HG03103 (cell line): ENCODE results near the gene CENPA.
A peak's percentile ranks its signal among the peaks of the same experiment; 100 is the strongest.
"Not testable (repeated sequence)": the region's sequence is repeated elsewhere in the genome, so short reads cannot be mapped to it uniquely, and the experiment has no call there.

Experiments used
- ATAC-seq: cut with Tn5 transposase; IDR thresholded peaks from one replicate; pipeline ENCODE4 v1.9.1; 2021; ENCODE audit warnings: low read depth; ENCODE audit not compliant: unreplicated experiment

The CENPA gene

GRCh38 chr2:26759845-26760244 is 26.0 kb upstream of the CENPA start:
- ATAC-seq: no peak

GRCh38 chr2:26760991-26761390 is 24.9 kb upstream of the CENPA start:
- ATAC-seq: not testable (repeated sequence)

- ATAC-seq: no peak
Observed at GRCh38 chr2:26763019-26763418, 22.8 kb upstream of the CENPA start.

- peak; percentile 80 for ATAC-seq
Observed at GRCh38 chr2:26764078-26764887, 21.6 kb upstream of the CENPA start, which contains the start of gene SLC35F6. SLC35F6 (plus strand) TSS chr2:26764284; CDS start chr2:26764350, 66 bp downstream.

GRCh38 chr2:26764906-26765305 is 20.9 kb upstream of the CENPA start:
- no peak for ATAC-seq

GRCh38 chr2:26765475-26766200 is 20.2 kb upstream of the CENPA start:
- ATAC-seq: no peak

- no peak for ATAC-seq
Observed at GRCh38 chr2:26767129-26767528, 18.7 kb upstream of the CENPA start.

- no peak for ATAC-seq
Observed at GRCh38 chr2:26767894-26768487, 17.9 kb upstream of the CENPA start.

GRCh38 chr2:26768759-26769088 is 17.1 kb upstream of the CENPA start:
- no peak for ATAC-seq

- ATAC-seq: no peak
Observed at GRCh38 chr2:26769089-26769761, 16.6 kb upstream of the CENPA start.

- no peak for ATAC-seq
Observed at GRCh38 chr2:26770986-26771586, 14.8 kb upstream of the CENPA start.

GRCh38 chr2:26772064-26773001 is 13.5 kb upstream of the CENPA start:
- ATAC-seq: no peak

- no peak for ATAC-seq
Observed at GRCh38 chr2:26776195-26776800, 9.6 kb upstream of the CENPA start.

- no peak for ATAC-seq
Observed at GRCh38 chr2:26778098-26778497, 7.8 kb upstream of the CENPA start.

- no peak for ATAC-seq
Observed at GRCh38 chr2:26778507-26778906, 7.3 kb upstream of the CENPA start.

GRCh38 chr2:26780203-26780760 is 5.6 kb upstream of the CENPA start:
- ATAC-seq: no peak

GRCh38 chr2:26782876-26783704 is 2.8 kb upstream of the CENPA start:
- ATAC-seq: no peak
